ENCODE results near the gene CDC45. TPM values are rescaled to one million over a fixed set of nuclear protein-coding genes. Genes with fewer than 3 reads are reported as not detected.

Gene CDC45
- total and polyA plus RNA-seq, 12 donors: 0.87 to 7.7 (median 1.4) TPM; not detected in 1

- 80 to 86% (median 83%) methylated on average over 2 of the region's 2 CpGs for WGBS, 4 donors
- intact Hi-C loops (cut with DNase I): loop anchor here in 1 of 2 donors (10.0 kb wide), 1 partner anchor 175 kb away; the partner anchor contains the start of gene CLTCL1
- no peak overlapping the region for H3K27ac ChIP-seq
- TF ChIP-seq, protein P1, sequence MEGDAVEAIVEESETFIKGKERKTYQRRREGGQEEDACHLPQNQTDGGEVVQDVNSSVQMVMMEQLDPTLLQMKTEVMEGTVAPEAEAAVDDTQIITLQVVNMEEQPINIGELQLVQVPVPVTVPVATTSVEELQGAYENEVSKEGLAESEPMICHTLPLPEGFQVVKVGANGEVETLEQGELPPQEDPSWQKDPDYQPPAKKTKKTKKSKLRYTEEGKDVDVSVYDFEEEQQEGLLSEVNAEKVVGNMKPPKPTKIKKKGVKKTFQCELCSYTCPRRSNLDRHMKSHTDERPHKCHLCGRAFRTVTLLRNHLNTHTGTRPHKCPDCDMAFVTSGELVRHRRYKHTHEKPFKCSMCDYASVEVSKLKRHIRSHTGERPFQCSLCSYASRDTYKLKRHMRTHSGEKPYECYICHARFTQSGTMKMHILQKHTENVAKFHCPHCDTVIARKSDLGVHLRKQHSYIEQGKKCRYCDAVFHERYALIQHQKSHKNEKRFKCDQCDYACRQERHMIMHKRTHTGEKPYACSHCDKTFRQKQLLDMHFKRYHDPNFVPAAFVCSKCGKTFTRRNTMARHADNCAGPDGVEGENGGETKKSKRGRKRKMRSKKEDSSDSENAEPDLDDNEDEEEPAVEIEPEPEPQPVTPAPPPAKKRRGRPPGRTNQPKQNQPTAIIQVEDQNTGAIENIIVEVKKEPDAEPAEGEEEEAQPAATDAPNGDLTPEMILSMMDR (IDR thresholded peaks at IDR 0.05): no peak
- no peak for TF ChIP-seq POLR2A (IDR thresholded peaks at IDR 0.05)
- peak in 1 of 7 donors; percentile 39 for DNase-seq
- no peaks in the 10 kb centered on the region for H3K4me1 ChIP-seq (replicated peaks in 1 of 2)
- no peaks in the 10 kb centered on the region for H3K9me3 ChIP-seq (replicated peaks in 1 of 3)
- no peaks in the 10 kb centered on the region for H3K27me3 ChIP-seq
- no peak overlapping the region for H3K4me3 ChIP-seq
- peaks cover 0 to 96% of the 10 kb centered on the region in 2 donors for H3K36me3 ChIP-seq (replicated peaks in 1 of 2)
These were observed 9.7 kb upstream of the CDC45 start for GRCh38 chr22:19470010-19470409.

DNA sequence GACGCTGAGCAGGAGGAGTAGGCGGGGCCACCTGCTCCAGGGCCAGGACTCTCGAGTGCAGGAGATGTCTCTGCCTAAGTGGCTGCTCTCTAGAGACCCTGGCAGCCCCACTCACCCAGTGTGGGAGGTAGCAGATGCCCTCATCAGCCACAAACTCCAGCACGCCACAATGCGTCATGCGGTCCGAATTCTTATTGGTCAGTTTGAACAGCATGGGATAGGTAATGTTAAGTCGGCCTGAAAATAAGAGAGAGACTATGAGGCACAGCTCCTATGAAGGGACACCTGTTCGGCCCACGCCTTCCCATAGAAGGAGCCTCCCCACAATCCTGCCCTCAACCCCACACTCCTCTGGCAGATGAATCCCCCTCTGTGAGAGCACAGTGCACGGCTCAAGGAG, 8.1 kb upstream of the CDC45 start:
- TF ChIP-seq, protein P1 (IDR thresholded peaks at IDR 0.05): no peak
- no peak for TF ChIP-seq POLR2A (IDR thresholded peaks at IDR 0.05)
- no peaks in the 10 kb centered on the region for H3K4me1 ChIP-seq (replicated peaks in 1 of 2)
- intact Hi-C loops (cut with DNase I): loop anchor here in 1 of 2 donors (10.0 kb wide), 1 partner anchor 177 kb away; the partner anchor contains the start of gene CLTCL1
- no peak overlapping the region for H3K4me3 ChIP-seq
- peaks cover 0 to 84% of the 10 kb centered on the region in 2 donors for H3K36me3 ChIP-seq (replicated peaks in 1 of 2)
- no peak overlapping the region for H3K27ac ChIP-seq
- no peaks in the 10 kb centered on the region for H3K9me3 ChIP-seq (replicated peaks in 1 of 3)
- WGBS, 4 donors: 91 to 96% (median 93%) methylated on average over 9 to 11 of the region's 11 CpGs
- DNase-seq: peak in 1 of 7 donors; percentile 43
- no peaks in the 10 kb centered on the region for H3K27me3 ChIP-seq

DNA sequence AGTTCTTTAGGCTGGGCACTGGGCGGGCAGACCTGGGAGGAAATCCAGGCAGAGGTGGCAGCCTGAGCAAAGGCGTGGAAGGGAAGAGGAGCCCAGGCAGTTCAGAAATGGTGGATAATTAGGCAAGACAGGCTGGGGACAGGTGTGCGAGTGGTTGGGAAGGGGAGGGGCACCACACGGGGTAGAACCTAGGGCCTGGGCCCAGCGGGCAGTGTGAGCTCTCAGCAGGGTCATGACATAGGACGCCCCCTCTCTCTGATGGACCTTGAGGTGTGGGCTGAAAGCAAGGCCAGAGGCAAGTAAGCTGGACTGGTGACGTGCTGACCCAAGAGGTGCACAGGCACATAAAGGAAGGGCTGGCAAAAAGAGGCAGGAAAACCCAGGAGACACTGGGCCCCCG, 7.5 kb upstream of the CDC45 start:
- intact Hi-C loops (cut with DNase I): loop anchor here in 1 of 2 donors (10.0 kb wide), 1 partner anchor 177 kb away; the partner anchor contains the start of gene CLTCL1
- Histone ChIP-seq H3K9me3 (replicated peaks in 1 of 3) (no peaks in the 10 kb centered on the region), H3K27ac (no peak overlapping the region), H3K4me3 (no peak overlapping the region), H3K36me3 (replicated peaks in 1 of 2) (peaks cover 0 to 78% of the 10 kb centered on the region in 2 donors), H3K4me1 (replicated peaks in 1 of 2) (peaks cover under 1 to 3% of the 10 kb centered on the region in 2 donors), H3K27me3 (no peaks in the 10 kb centered on the region)
- TF ChIP-seq, protein P1 (IDR thresholded peaks at IDR 0.05): no peak
- TF ChIP-seq POLR2A (IDR thresholded peaks at IDR 0.05): no peak
- DNase-seq: peak in 1 of 7 donors; percentile 46
- WGBS, 4 donors: 87 to 91% (median 89%) methylated on average over 8 of the region's 8 CpGs

DNA sequence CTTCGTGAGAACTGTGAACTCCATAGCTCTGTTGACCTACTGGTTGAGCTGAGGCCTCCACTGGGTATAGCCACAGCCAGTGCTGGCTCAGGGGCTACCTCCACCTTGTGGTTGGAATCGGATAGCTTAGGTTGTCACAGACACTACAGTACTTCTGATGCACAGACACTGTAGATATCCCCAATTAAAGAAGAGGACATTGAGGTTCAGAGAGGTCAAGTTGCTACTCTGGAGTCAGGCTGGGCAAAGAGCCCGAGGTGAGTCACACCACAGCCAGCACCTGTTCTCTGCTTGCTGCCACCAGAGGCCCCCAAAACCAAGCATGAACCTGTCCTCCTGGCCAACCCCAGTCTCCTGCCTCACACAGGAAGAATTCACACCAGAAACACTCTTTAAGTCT, 6.1 kb upstream of the CDC45 start:
- WGBS, 4 donors: 63 to 100% (median 74%) methylated on average over 1 to 3 of the region's 3 CpGs
- Histone ChIP-seq H3K27me3 (no peaks in the 10 kb centered on the region), H3K36me3 (replicated peaks in 1 of 2) (peaks cover 0 to 64% of the 10 kb centered on the region in 2 donors), H3K9me3 (replicated peaks in 1 of 3) (no peaks in the 10 kb centered on the region), H3K4me1 (replicated peaks in 1 of 2) (peaks cover 12 to 15% of the 10 kb centered on the region in 2 donors), H3K4me3 (no peak overlapping the region), H3K27ac (no peak overlapping the region)
- intact Hi-C loops (cut with DNase I): loop anchor here in 1 of 2 donors (10.0 kb wide), 1 partner anchor 179 kb away; the partner anchor contains the start of gene CLTCL1
- TF ChIP-seq, protein P1 (IDR thresholded peaks at IDR 0.05): no peak
- TF ChIP-seq POLR2A (IDR thresholded peaks at IDR 0.05): no peak
- DNase-seq: peak in 5 of 7 donors; percentile 23 to 56 (median 35)

Data from adrenal gland (tissue), 12 donors.